ENCODE data around the gene FAM24B.
"Not testable (repeated sequence)": the region's sequence is repeated elsewhere in the genome, so short reads cannot be mapped to it uniquely, and the experiment has no call there.

The FAM24B gene, protein sequence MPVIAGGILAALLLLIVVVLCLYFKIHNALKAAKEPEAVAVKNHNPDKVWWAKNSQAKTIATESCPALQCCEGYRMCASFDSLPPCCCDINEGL

GRCh38 chr10:122879339-122880273 is at the start of gene FAM24B:
FAM24B (minus strand) TSS chr10:122879581; CDS start chr10:122850515, 29,066 bp downstream.
- peak; percentile 87 to 93 for DNase-seq (ENCODE audit: low read depth in 2 of 2)

DNA sequence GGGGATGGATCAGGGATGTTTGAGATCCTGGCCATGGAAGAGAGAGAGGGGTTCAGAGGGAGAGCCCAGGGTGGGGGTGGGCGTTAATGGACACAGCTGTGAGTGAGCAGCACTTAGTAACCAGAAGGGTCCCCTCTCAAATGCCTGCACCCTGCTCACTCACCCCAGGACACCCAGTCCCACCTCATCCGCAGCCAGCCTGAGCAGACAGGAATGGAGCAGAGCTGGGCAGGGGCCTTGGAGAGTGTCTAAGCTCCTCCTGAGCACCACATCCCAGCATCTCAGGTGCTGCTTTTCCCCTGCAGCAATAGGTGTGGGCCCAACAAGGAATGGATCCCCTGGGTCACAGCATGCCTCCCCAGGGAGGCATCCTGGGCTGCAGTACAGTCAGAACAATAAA is 36.3 kb upstream of the FAM24B start:
- no peak for DNase-seq (ENCODE audit: low read depth in 2 of 2)

DNA sequence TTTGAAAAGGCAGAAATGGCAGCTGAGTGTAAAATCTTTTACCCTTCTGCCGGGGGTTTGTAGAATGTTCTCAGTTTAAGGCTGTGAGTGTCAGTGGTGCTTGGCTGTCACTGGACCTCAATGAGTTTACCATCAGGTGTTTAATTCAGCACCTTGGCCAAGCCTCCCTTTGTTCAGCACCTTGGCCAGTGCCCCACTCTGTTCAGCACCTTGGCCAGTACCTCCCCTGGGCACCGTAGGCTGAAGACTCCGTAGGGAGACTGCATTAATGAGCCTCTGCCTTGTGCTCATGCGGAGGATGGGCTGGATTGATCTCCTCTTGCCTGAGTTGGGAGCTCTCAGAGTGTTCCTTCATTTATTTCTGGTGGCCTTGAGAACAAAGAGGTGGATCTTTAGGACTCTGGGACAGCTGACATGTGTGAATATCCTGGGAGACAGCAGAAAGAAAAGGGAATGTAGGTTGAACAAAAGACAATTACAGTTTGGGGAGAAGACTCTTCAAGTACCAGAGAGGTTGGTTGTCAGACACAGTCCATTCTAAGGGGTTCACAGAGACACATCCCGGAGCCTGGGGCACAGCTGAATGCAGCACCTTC is 32.6 kb upstream of the FAM24B start:
- DNase-seq (ENCODE audit: low read depth in 2 of 2), result peak; percentile 13 to 39

GRCh38 chr10:122910310-122910709 is 30.9 kb upstream of the FAM24B start, which contains the start of gene FAM24A:
FAM24A (plus strand) TSS chr10:122910610; CDS start chr10:122911635, 1,025 bp downstream.
- no peak for DNase-seq (ENCODE audit: low read depth in 2 of 2)

GRCh38 chr10:122903861-122904260 is 24.5 kb upstream of the FAM24B start:
- not testable (repeated sequence) for DNase-seq (ENCODE audit: low read depth in 2 of 2)

DNA sequence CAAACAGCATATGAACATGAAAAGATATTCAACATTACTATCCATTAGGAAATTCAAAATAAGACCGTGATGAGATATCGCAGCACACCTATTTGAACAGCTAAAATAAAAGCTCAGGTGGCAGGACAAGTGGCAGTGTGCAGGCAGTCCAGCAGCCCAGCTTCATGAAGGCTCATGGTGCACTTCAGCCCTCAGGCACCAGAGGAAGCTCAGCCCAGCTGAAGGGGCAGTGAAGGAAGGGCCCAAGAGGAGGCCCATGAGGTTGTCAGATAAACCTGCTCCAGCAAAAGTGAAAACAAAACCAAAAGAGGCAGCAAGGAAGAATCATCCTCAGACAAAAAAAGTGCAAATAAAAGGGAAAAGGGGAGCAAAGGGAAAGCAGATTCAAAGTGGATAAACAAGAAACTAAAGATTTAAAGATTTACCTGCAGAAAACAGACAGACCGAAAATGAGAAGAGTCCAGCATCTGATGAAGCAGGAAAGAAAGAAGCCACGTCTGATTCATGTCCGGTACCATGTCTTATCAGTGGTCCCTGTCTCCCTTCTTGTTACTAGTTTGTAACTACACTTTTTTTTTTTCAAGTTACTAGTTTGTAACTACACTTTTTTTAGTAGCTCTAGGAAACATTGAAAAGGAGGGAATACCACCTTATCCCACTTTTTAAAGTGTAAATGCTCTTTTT is 15.0 kb upstream of the FAM24B start:
- DNase-seq (ENCODE audit: low read depth in 2 of 2), result no peak

GRCh38 chr10:122884166-122884565 is 4.8 kb upstream of the FAM24B start:
- no peak for DNase-seq (ENCODE audit: low read depth in 2 of 2)

- DNase-seq (ENCODE audit: low read depth in 2 of 2), result no peak
These were observed 3.4 kb upstream of the FAM24B start for GRCh38 chr10:122882766-122883165.

DNA sequence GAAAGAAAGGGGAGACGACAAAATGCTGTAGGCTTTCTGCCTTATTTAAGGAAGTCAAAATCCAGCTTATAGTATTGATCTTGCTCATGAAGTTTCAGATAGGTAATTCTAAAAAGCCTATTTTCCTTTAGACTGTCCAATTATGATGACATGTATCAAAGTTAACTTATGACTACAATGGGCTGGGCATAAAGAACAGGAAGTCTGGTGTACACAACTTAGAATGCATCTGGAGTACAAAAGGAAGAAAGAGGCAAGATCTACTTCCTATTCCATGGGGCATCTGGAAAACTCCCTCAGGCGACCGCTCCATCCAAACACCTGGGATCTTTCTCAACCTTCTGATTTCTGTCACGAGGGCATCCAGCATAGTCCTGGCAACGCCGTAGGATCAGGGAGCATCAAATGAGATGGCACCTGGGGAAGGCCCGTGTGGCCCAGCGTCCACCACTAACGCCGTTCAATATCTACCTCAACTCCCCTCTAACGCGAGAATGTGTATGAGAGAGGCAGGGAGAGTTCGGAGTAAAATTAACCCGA is 512 bp downstream of the FAM24B start:
- no peak for DNase-seq (ENCODE audit: low read depth in 2 of 2)

GRCh38 chr10:122877264-122877663 is 2.1 kb downstream of the FAM24B start:
- no peak for DNase-seq (ENCODE audit: low read depth in 2 of 2)

GRCh38 chr10:122876467-122876855 is 2.9 kb downstream of the FAM24B start:
- DNase-seq (ENCODE audit: low read depth in 2 of 2), result no peak

DNA sequence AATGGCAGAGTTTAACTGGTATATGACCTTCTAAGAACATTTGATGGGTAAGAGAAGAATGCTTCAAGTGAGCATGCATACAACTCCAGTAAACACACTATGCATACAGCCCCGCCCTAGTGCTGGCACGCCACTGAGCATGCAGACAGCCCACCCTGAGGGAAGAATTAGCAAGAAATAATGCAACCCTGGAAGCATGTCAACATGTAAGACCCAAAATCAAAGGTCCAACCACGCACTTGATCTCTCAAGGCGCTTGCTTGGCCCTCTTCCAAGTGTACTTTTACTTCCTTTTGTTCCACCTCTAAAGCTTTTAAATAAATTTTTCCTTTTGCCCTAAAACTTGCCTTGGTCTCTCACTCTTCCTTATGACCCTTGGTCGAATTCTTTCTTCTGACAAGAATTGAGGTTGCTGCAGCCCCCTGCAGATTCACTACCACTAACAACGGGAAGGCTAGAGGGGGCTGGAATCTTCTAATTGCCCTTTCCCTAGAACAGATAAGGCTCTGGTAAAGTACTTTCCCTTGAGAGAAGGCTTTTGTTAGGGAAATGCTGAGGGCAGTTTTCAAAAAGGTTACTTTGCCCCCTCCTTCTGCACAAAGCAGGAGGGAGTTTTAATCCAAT is 3.4 kb downstream of the FAM24B start:
- DNase-seq (ENCODE audit: low read depth in 2 of 2), result no peak

DNA sequence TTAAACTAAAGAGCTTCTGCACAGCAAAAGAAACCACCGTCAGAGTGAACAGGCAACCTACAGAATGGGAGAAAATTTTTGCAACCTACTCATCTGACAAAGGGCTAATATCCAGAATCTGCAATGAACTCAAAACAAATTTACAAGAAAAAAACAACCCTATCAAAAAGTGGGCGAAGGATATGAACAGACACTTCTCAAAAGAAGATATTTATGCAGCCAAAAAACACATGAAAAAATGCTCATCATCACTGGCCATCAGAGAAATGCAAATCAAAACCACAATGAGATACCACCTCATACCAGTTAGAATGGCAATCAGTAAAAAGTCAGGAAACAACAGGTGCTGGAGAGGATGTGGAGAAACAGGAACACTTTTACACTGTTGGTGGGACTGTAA is 7.4 kb downstream of the FAM24B start:
- not testable (repeated sequence) for DNase-seq (ENCODE audit: low read depth in 2 of 2)

DNA sequence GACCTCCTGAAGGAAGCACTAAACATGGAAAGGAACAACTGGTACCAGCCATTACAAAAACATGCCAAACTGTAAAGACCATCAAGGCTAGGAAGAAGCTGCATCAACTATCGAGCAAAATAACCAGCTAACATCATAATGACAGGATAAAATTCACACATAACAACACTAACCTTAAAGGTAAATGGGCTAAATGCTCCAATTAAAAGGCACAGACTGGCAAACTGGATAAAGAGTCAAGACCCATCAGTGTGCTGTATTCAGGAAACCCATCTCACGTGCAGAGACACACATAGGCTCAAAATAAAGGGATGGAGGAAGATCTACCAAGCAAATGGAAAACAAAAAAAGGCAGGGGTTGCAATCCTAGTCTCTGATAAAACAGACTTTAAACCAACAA is 10.6 kb downstream of the FAM24B start:
- not testable (repeated sequence) for DNase-seq (ENCODE audit: low read depth in 2 of 2)

- DNase-seq (ENCODE audit: low read depth in 2 of 2), result not testable (repeated sequence)
These were observed 12.5 kb downstream of the FAM24B start for GRCh38 chr10:122866757-122867482.

DNA sequence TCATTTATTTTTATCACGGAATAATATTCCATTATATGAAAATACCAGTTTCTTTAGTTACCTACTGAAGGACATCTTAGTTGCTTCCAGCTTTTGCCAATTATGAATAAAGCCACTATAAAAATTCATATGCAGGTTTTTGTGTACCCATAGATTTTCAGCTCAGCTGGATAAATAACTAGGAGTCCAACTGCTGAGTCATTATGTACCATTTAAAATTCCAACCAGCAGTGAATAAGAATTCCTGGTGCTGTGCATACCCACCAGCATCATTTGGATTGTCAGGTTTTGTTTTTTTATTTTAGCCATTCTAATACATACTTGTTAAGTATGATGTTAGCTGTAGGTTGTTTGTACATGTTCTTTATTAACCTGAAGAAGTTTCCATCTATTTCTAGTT is 14.5 kb downstream of the FAM24B start:
- DNase-seq (ENCODE audit: low read depth in 2 of 2), result no peak

DNA sequence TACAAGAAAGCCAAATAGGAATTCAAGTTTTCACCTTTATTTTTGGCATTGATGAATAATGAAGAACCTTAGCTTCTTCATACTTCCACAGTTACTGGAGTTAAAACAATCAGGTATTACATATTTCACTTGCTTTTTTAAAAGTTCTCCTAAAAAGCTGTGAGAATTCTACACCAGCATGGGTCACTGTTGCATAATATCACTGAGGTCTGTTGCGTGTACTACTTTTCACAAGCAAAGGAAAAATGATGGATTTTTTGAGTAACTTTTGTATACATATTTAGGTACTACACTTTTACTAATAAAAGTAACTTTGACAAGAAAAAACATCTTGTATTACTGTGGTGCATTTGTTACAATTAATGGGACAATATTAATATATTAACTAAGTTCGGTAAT is 15.2 kb downstream of the FAM24B start:
- no peak for DNase-seq (ENCODE audit: low read depth in 2 of 2)

DNA sequence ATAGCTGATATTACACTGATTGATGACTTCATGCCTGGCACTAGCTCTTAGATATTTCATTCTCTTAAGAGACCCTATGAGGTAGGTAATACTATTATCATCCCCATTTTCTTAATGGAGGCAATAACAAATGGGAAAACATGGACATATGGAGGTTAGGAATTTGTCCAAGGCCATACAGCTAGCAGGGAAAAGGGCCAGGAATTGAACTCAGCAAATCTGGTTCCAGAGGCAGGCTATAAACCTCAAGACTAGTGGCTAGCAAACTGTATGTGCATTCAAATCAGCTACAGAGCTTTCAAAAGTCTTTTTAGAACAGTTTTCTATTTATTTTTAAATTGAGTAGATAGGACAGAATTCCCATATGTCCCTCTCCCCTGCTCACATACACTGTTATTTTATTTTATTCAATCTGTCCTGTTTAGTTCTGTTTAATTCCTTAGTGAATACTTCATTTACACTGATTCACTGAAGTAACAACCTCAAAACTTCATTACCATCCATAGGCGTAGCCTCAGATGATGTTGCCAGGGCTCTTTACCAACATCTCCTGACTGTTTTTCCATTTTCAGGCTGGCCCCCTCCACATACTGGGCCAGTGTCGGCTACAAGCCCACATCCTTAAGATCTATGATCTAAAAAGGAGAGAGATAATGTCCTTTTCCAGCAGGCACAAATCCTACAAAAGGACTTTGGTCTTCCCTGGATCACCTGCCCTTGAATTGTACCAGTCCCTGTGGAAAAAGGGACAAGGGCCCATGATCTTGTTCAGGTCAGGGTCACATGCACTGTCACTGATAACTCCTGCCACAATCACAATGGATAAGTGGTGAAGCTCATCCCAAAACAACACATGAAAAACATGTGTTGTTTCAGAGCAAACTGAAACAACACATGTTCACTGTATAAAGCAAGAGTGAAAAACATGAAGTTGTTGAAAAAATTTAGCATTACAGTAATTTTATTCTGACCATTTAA is 15.9 kb downstream of the FAM24B start:
- DNase-seq (ENCODE audit: low read depth in 2 of 2), result no peak

- DNase-seq (ENCODE audit: low read depth in 2 of 2), result no peak
These were observed 17.6 kb downstream of the FAM24B start for GRCh38 chr10:122861711-122862161.

Measured in stimulated activated CD4-positive, alpha-beta T cell treated with anti-CD3 and anti-CD28 coated beads, Interleukin-1b, Interleukin-23, amount 100 ng/mL, for 4 hours (primary cell).